HUDEP-2 (cell line): ENCODE measurements around the gene NAP1L1.

ENCODE experiments used
- DNase-seq, 76 experiments: peaks; one replicate each; lab custom pipeline; 2025; ENCODE audit not compliant: unreplicated experiment in 76 of 76; lab: John Stamatoyannopoulos, UW

NAP1L1 gene

GRCh38 chr12:76024102-76024781, 60.2 kb downstream of the NAP1L1 start:
- no peak for DNase-seq

- DNase-seq, result no peak
These were observed 61.3 kb downstream of the NAP1L1 start for GRCh38 chr12:76023069-76023690.

- no peak for DNase-seq
These were observed 62.0 kb downstream of the NAP1L1 start for GRCh38 chr12:76022506-76022905.

- peak in 1 of 76 experiments; percentile 5 for DNase-seq
These were observed 63.5 kb downstream of the NAP1L1 start for GRCh38 chr12:76020731-76021672.

- no peak for DNase-seq
These were observed 64.2 kb downstream of the NAP1L1 start for GRCh38 chr12:76020281-76020680.

GRCh38 chr12:76018672-76019071, 65.8 kb downstream of the NAP1L1 start:
- DNase-seq, result no peak

GRCh38 chr12:76018111-76018510, 66.4 kb downstream of the NAP1L1 start:
- no peak for DNase-seq

DNA sequence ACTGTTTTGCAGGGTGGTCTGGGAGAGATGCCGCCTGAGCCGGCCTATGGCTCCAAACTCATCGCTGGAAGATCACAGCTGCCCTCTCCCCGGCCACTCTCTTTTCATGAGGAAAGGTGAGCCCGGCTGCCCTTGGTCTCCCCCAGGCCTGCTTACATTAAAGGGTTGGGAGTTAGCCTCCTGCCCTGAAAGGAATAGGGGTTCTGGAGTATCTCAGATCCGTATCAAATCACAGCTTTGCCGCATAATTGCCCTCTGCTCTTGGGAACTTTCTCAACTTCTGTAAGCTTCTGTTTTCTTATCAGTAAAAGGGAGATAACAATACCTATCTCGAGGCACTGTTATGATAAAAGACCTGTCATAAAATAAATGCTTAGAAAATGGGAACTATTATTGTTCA, 70.5 kb downstream of the NAP1L1 start:
- DNase-seq, result no peak

- DNase-seq, result no peak
These were observed 70.9 kb downstream of the NAP1L1 start for GRCh38 chr12:76013603-76014002.

- no peak for DNase-seq
These were observed 71.8 kb downstream of the NAP1L1 start for GRCh38 chr12:76012644-76013043.

DNA sequence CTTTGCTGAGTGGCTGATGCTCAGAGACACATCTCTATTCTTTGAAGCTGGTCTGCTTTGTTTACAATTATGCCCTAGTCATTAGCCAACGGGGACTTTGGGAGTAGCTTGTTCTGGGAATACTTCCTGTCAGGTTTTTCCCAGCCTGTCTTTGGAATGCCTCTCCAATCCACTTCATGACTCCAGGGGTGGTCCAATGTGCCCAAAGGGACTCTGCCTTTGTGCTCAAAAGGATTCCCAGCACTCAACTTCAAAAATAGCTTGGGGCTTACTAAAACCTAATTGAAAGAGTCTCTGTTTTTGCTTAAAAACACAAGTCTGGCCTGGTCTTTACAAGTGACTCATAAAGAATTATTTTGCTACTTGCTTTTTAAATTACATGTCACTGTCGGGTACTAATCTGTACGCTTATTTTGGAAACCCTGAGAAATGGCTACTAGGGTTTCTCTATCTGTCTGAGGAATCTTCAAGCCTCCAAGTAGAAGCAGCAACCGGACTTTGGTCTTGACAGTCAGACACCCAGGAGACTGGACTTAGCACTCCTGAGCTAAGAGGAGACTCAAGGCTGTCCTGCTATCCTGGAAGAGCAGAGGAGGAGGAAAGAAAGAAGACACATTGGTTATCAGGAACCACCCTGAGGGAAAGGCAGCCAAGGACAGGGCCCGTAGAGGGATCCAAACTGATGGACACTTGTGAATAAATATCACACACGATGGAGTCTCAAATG, 73.6 kb downstream of the NAP1L1 start:
- DNase-seq, result no peak

DNA sequence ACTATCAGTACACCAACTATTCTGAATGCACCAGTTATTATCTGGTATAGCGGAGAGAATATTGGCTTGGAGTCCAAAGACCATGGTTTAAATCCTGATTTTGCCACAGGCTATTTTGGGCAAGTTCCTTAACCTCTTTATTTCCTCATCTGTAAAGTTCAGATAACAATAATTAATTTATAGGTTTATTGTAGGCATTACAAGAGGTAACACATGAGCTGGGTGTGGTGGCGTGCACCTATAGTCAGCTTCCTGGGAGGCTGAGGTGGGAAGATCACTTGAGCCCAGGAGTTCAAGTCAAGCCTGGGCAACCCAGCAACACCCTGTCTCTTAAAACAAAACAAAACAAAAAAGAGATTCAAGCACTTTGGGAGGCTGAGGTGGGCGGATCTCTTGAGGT, 76.1 kb downstream of the NAP1L1 start:
- no peak for DNase-seq

DNA sequence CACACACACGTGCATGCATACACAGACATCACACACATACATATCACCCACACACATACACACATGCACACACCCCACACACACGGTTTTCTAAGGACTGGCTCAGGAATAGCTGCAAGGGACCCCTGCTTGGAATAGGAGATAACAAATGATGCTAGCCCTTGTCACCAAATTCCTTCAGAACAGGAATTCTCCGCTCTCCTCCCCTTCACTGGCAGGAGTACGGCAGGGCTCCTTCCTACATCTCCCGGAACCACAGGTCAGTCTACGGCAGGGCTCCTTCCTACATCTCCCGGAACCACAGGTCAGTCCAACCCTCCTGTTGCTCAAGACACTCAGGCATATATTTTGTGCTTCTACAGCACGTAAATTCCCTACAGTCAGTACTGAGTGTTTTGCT, 76.8 kb downstream of the NAP1L1 start:
- no peak for DNase-seq

GRCh38 chr12:76006028-76006925, 78.2 kb downstream of the NAP1L1 start:
- no peak for DNase-seq

GRCh38 chr12:76003355-76003638, 81.2 kb downstream of the NAP1L1 start:
- DNase-seq, result no peak

- no peak for DNase-seq
These were observed 81.7 kb downstream of the NAP1L1 start for GRCh38 chr12:76002598-76003354.

GRCh38 chr12:75998292-75999063, 86.0 kb downstream of the NAP1L1 start:
- no peak for DNase-seq

- DNase-seq, result no peak
These were observed 86.8 kb downstream of the NAP1L1 start for GRCh38 chr12:75997658-75998057.
